H1 (cell line): ENCODE results near the gene AGAP1. TPM values are rescaled to one million over a fixed set of nuclear protein-coding genes. Genes with fewer than 3 reads are reported as not detected.

Experiments
- CHD2 ChIP-seq: IDR thresholded peaks from 2 replicates; pipeline ENCODE4 v1.6.1; 2012; ENCODE audit warnings: low read length, improper control_type of control experiment
- CTBP2 ChIP-seq: IDR thresholded peaks from 2 replicates; pipeline ENCODE4 v1.7.0; 2011; ENCODE audit warnings: borderline replicate concordance, mild to moderate bottlenecking, moderate library complexity, mixed read lengths, low read length; ENCODE audit not compliant: insufficient read depth, insufficient read length
- TCF12 ChIP-seq: IDR thresholded peaks from 2 replicates; pipeline ENCODE4 v1.6.1; 2011; ENCODE audit warnings: low read depth, mild to moderate bottlenecking, low read length
- TEAD4 ChIP-seq: IDR thresholded peaks from 2 replicates; pipeline ENCODE4 v1.6.1; 2012; ENCODE audit warnings: low read depth, low read length, inconsistent platforms, mixed read lengths
- polyA plus RNA-seq, 7 experiments: library from polyadenylated mRNA; depleted of rRNA in 3 of 7; stranded (reverse) in 5 of 7; unstranded in 2 of 7; fragments of >200 nt in 5 of 7; fragments of 200-250 nt in 2 of 7; gene quantifications; 1 replicate in 5 of 7; 2 replicates in 1 of 7; 4 replicates in 1 of 7; pipeline versions ENCODE4 v1.2.1 to v1.2.3, GENCODE V29; 2011 to 2013; ENCODE audit warnings: missing spikeins in 2 of 7, mixed read lengths in 2 of 7
- total RNA-seq: library from RNA; stranded (reverse); fragmentation: NEBNext Ultra II Directional; extraction: Animal tissue kit (Norgen Biotek cat#: 25700); gene quantifications from 2 replicates; pipeline ENCODE4 v1.2.1, GENCODE V29; 2021

AGAP1 gene
- total and polyA plus RNA-seq, 2 of the 8 experiments (the other 6 are each of a cell fraction or from before 2014, with no cell fraction given) = 18.1 to 39.4 TPM

GRCh38 chr2:235678712-235679111 lies 184.9 kb downstream of the AGAP1 start (continued):
- no peak for TF ChIP-seq CHD2
- no peak for TF ChIP-seq TCF12
- TF ChIP-seq TEAD4 = no peak
- TF ChIP-seq CTBP2 = no peak
